GM12878 (cell line): Measurements from ENCODE around the gene TMEM109.

ENCODE experiments used
- CTCF ChIP-seq, 3 experiments: IDR thresholded peaks in 2 of 3; conservative IDR thresholded peaks in 1 of 3; 2 replicates each; pipeline ENCODE4 v1.5.1; 2011; ENCODE audit warnings: low read depth in 3 of 3, low read length in 3 of 3, mild to moderate bottlenecking in 3 of 3, control low read depth in 2 of 3, moderate library complexity in 2 of 3, inconsistent platforms in 1 of 3, mixed read lengths in 1 of 3; ENCODE audit not compliant: control insufficient read depth in 2 of 3, insufficient read depth in 1 of 3; ENCODE audit errors: extremely low read depth in 1 of 3
- POU2F2 ChIP-seq: IDR thresholded peaks from 3 replicates; pipeline ENCODE4 v1.6.1; 2011; ENCODE audit warnings: low read depth, mild to moderate bottlenecking, low read length, borderline replicate concordance
- SMC3 ChIP-seq: IDR thresholded peaks from 2 replicates; pipeline ENCODE4 v1.6.1; 2011; ENCODE audit warnings: low read length, improper control_type of control experiment, borderline replicate concordance
- ZBTB4 ChIP-seq: fragments of 450-650 bp; formaldehyde crosslinking; IDR thresholded peaks from 2 replicates; pipeline ENCODE4 v1.4.0; 2022; ENCODE audit warnings: mild to moderate bottlenecking, moderate library complexity

- TF ChIP-seq SMC3 (no peak), CTCF (IDR thresholded peaks at IDR 0.05 in 2 of 3, conservative IDR thresholded peaks at IDR 0.05 in 1 of 3; ENCODE audit: control insufficient read depth in 2 of 3, extremely low read depth in 1 of 3, insufficient read depth in 1 of 3, low read depth in 3 of 3, low read length in 3 of 3) (no peak; a peak in 1 of 6 replicates), POU2F2 (no peak), ZBTB4 (CRISPR knock-in tag) (no peak)
Measured at GRCh38 chr11:60925868-60926267, 11.9 kb downstream of the TMEM109 start.
